Measurements from ENCODE around the gene CDK12.
"Not testable (repeated sequence)": the region's sequence is repeated elsewhere in the genome, so short reads cannot be mapped to it uniquely, and the experiment has no call there.

The CDK12 gene

GRCh38 chr17:39496921-39497320, 35.6 kb downstream of the CDK12 start:
- not testable (repeated sequence) for DNase-seq (ENCODE audit: low read depth in 2 of 2)

- DNase-seq (ENCODE audit: low read depth in 2 of 2) = no peak
Observed at GRCh38 chr17:39507511-39507910, 46.2 kb downstream of the CDK12 start.

- no peak for DNase-seq (ENCODE audit: low read depth in 2 of 2)
Observed at GRCh38 chr17:39508987-39509386, 47.7 kb downstream of the CDK12 start.

GRCh38 chr17:39513309-39513708, 52.0 kb downstream of the CDK12 start:
- no peak for DNase-seq (ENCODE audit: low read depth in 2 of 2)

GRCh38 chr17:39513915-39514314, 52.6 kb downstream of the CDK12 start:
- no peak for DNase-seq (ENCODE audit: low read depth in 2 of 2)

- no peak for DNase-seq (ENCODE audit: low read depth in 2 of 2)
Observed at GRCh38 chr17:39517224-39517623, 55.9 kb downstream of the CDK12 start.

GRCh38 chr17:39525801-39526506, 64.7 kb downstream of the CDK12 start:
- no peak for DNase-seq (ENCODE audit: low read depth in 2 of 2)

- no peak for DNase-seq (ENCODE audit: low read depth in 2 of 2)
Observed at GRCh38 chr17:39527220-39527813, 66.0 kb downstream of the CDK12 start.

GRCh38 chr17:39529455-39529854, 68.2 kb downstream of the CDK12 start:
- DNase-seq (ENCODE audit: low read depth in 2 of 2) = no peak

- DNase-seq (ENCODE audit: low read depth in 2 of 2) = no peak
Observed at GRCh38 chr17:39530513-39530912, 69.2 kb downstream of the CDK12 start.

GRCh38 chr17:39531252-39531651, 70.0 kb downstream of the CDK12 start:
- DNase-seq (ENCODE audit: low read depth in 2 of 2) = no peak

- no peak for DNase-seq (ENCODE audit: low read depth in 2 of 2)
Observed at GRCh38 chr17:39533891-39534290, 72.6 kb downstream of the CDK12 start.

- DNase-seq (ENCODE audit: low read depth in 2 of 2) = no peak
Observed at GRCh38 chr17:39534768-39535405, 73.6 kb downstream of the CDK12 start.

- no peak for DNase-seq (ENCODE audit: low read depth in 2 of 2)
Observed at GRCh38 chr17:39536468-39536867, 75.2 kb downstream of the CDK12 start.

- DNase-seq (ENCODE audit: low read depth in 2 of 2) = not testable (repeated sequence)
Observed at GRCh38 chr17:39537364-39537763, 76.1 kb downstream of the CDK12 start.

GRCh38 chr17:39538866-39539265, 77.6 kb downstream of the CDK12 start:
- DNase-seq (ENCODE audit: low read depth in 2 of 2) = no peak

GRCh38 chr17:39540611-39541010, 79.3 kb downstream of the CDK12 start:
- no peak for DNase-seq (ENCODE audit: low read depth in 2 of 2)

GRCh38 chr17:39541652-39542051, 80.4 kb downstream of the CDK12 start:
- DNase-seq (ENCODE audit: low read depth in 2 of 2) = no peak

GRCh38 chr17:39543176-39543575, 81.9 kb downstream of the CDK12 start:
- DNase-seq (ENCODE audit: low read depth in 2 of 2) = no peak

GRCh38 chr17:39543664-39544063, 82.4 kb downstream of the CDK12 start:
- no peak for DNase-seq (ENCODE audit: low read depth in 2 of 2)

GRCh38 chr17:39544361-39544760, 83.1 kb downstream of the CDK12 start:
- not testable (repeated sequence) for DNase-seq (ENCODE audit: low read depth in 2 of 2)

GRCh38 chr17:39547713-39548478, 86.6 kb downstream of the CDK12 start:
- peak; percentile 46 to 60 for DNase-seq (ENCODE audit: low read depth in 2 of 2)
